Heart left ventricle (tissue), 16 donors: ENCODE data around the gene OVCA2. TPM values are rescaled to one million over a fixed set of nuclear protein-coding genes. Genes with fewer than 3 reads are reported as not detected.

Experiments used
- ATAC-seq, 4 donors: fragments of 200-7000 bp; cut with Tn5 transposase; one replicate each; pipeline ENCODE4 v1.9.1; 2020 to 2022; ENCODE audit warnings: moderate library complexity in 4 of 4, mild to moderate bottlenecking in 3 of 4, moderate number of reproducible peaks in 1 of 4
- DNase-seq, 5 donors: peaks; one replicate each; pipeline ENCODE4 v3.0.0-alpha.2; 2020
- H3K27ac ChIP-seq, 12 donors: fragments of 200-600 bp; sonication (generic) in 4 of 12; one replicate each; pipeline versions ENCODE4 v1.5.0 to v1.8.0; 2016 to 2022; ENCODE audit warnings: mild to moderate bottlenecking in 2 of 12
- H3K27me3 ChIP-seq, 9 donors: fragments of 200-600 bp; sonication (generic) in 2 of 9; one replicate each; pipeline versions ENCODE4 v1.5.1 to v1.8.0; 2016 to 2022; ENCODE audit warnings: mild to moderate bottlenecking in 3 of 9
- H3K36me3 ChIP-seq, 9 donors: fragments of 200-600 bp; sonication (generic) in 2 of 9; one replicate each; pipeline versions ENCODE4 v1.5.0 to v1.8.0; 2018 to 2022; ENCODE audit warnings: mild to moderate bottlenecking in 2 of 9
- H3K4me1 ChIP-seq, 12 donors: fragments of 200-600 bp; sonication (generic) in 4 of 12; one replicate each; pipeline versions ENCODE4 v1.5.0 to v1.8.0; 2016 to 2022; ENCODE audit warnings: mild to moderate bottlenecking in 3 of 12
- H3K4me3 ChIP-seq, 12 donors: fragments of 200-600 bp; sonication (generic) in 4 of 12; one replicate each; pipeline versions ENCODE4 v1.5.0 to v1.8.0; 2017 to 2022; ENCODE audit warnings: mild to moderate bottlenecking in 9 of 12, moderate library complexity in 4 of 12
- H3K9me3 ChIP-seq, 12 donors: fragments of 200-600 bp; sonication (generic) in 4 of 12; one replicate each; pipeline versions ENCODE4 v1.5.0 to v1.8.0; 2016 to 2022; ENCODE audit warnings: mild to moderate bottlenecking in 1 of 12
- POLR2A ChIP-seq, 2 donors: fragments of 450-650 bp; IDR thresholded peaks; one replicate each; pipeline ENCODE4 v1.6.1; 2017; ENCODE audit warnings: antibody characterized with exemption in 2 of 2, mild to moderate bottlenecking in 2 of 2, moderate library complexity in 2 of 2
- WGBS, 4 donors: extraction: QIAGEN DNeasy Blood & Tissue Kit in 2 of 4; methylation state at CpG; one replicate each; pipeline versions ENCODE4 v1.1.5 to v1.1.7; 2013 to 2018; 5-methylcytosine and 5-hydroxymethylcytosine counted together
- intact Hi-C, 10 donors: fragments of 100-400 bp; cut with DNase I; formaldehyde crosslinking; loops; one replicate each; pipeline versions ENCODE4 v1.11.1 to v1.14.2; 2022
- polyA plus RNA-seq, 2 donors: library from polyadenylated mRNA; stranded (reverse); fragments of 200-250 nt; gene quantifications; one replicate each; pipeline ENCODE4 v1.2.3, GENCODE V29; 2013
- total RNA-seq, 9 donors: library from RNA; depleted of rRNA in 2 of 9; stranded (reverse); fragments of >200 nt in 2 of 9; fragmentation: NEBNext Ultra II Directional in 3 of 9; extraction: Animal tissue kit (Norgen Biotek cat#: 25700) in 3 of 9; gene quantifications; one replicate each; pipeline versions ENCODE4 v1.1.0 to v1.2.4, GENCODE V29; 2016 to 2023
- TF ChIP-seq, protein P1 (sequence below), 12 donors: fragments of 200-600 bp; sonication (generic) in 4 of 12; IDR thresholded peaks; one replicate each; pipeline versions ENCODE4 v1.5.0 to v1.8.0; 2018 to 2022; ENCODE audit warnings: antibody characterized with exemption in 12 of 12, mild to moderate bottlenecking in 5 of 12
- donor health status: ischemic (EF 13 %, LVEDD 7.1; RV severe dilation, severe dysfunction).
- donor health status: healthy with polysubstance abuse.
- donor health status: DM: no; HTN: yes; CAD: no.
- donor health status: DM: no; HTN: no; CAD: no.
- donor health status: ischemic (EF 25% LVEDD 6.9; RV normal size, moderate dysfunction).
- donor health status: ischemic (EF 25% LVEDD 5.7; RV mildly dilated, moderate dysfunction).
- donor health status: healthy.
- donor health status: DM: yes; HTN: yes; CAD: no.
- donor health status: ischemic (EF 35%, LVEDD 5.7; RV mildly dilated, moderate dysfunction).
- donor health status: nonischemic (EF 11% LVEDD 7.7; RV severe dilation, severe dysfunction).
- donor health status: DM: yes; HTN: yes; CAD: no.
- donor health status: PGD.
- donor health status: ischemic (EF 29% LVEDD 5.4; RV normal size, mild dysfunction).
- donor health status: nonischemic (EF 23%, LVEDD 6.1; RV moderate dilation, normal function).

OVCA2 gene
- total and polyA plus RNA-seq, 11 donors = 16.0 to 52.4 (median 22.0) TPM

DNA sequence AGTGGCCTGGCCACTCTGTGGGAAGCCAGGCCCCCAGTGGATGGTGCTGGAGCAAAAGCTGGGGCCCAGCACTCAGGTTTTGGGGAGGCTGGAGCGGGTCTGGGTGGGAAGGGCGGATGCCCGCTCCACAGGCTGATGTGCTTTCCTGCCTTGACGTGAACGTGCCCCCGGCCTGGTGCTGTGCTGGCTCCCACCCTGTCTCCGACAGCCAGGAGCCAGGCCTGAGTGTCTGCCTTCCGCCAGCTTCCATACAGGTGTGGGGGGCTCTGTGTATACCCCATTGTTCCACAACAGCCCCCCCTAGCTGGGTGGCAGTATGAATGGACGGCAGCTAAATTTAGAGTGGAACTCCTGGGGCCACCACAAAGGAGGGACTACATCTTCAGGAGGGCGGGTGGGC, 33.1 kb downstream of the OVCA2 start:
- H3K36me3 ChIP-seq = peaks cover 0 to 40% (median 30%) of the 10 kb centered on the region in 9 donors
- TF ChIP-seq, protein P1, sequence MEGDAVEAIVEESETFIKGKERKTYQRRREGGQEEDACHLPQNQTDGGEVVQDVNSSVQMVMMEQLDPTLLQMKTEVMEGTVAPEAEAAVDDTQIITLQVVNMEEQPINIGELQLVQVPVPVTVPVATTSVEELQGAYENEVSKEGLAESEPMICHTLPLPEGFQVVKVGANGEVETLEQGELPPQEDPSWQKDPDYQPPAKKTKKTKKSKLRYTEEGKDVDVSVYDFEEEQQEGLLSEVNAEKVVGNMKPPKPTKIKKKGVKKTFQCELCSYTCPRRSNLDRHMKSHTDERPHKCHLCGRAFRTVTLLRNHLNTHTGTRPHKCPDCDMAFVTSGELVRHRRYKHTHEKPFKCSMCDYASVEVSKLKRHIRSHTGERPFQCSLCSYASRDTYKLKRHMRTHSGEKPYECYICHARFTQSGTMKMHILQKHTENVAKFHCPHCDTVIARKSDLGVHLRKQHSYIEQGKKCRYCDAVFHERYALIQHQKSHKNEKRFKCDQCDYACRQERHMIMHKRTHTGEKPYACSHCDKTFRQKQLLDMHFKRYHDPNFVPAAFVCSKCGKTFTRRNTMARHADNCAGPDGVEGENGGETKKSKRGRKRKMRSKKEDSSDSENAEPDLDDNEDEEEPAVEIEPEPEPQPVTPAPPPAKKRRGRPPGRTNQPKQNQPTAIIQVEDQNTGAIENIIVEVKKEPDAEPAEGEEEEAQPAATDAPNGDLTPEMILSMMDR (IDR thresholded peaks at IDR 0.05) = peak in 1 of 12 donors; percentile 9
- no peak for TF ChIP-seq POLR2A (IDR thresholded peaks at IDR 0.05)
- ATAC-seq = peak in 3 of 4 donors; percentile 11 to 30 (median 21)

DNA sequence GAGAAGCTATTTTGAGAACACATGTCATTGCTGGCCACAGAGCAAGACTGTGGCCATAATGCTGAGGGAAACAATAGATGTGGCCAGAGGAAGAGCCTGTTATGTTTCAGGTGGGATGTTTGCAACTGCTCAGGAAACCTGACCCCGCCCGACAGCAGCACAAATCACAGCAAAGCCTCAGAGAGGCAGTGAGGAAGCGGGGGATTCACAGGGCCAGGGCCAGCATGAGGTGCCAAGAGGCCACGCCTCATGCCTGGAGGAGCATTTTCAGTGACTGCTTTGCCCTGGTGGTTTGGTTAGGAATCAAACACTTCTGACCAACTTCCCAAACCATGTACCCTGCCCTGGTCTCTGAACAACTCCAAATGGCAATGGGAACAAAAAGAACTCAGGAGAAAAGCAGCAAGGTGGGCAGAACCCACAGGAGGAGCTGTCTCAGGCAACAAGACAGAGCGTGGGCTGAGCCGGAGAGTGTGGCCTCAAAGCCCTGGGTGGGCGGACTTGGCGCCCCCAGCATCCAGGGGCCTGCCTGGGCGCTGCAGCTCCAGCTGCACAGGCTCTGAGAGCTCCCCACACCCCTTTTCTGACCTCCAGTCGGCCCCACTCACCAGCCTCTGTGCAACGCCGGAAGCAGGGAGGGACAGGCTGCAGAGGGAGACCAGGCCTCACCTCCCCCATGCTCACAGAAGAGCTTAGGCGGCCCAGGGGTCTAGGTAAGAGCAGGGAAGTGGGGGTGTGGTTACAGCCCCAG, 33.7 kb downstream of the OVCA2 start:
- Histone ChIP-seq H3K27me3 (no peaks in the 10 kb centered on the region), H3K27ac (peak overlapping the region; percentile 81 to 98 (median 86)), H3K36me3 (peaks cover 0 to 45% (median 35%) of the 10 kb centered on the region in 9 donors), H3K4me1 (peaks cover 15 to 75% (median 57%) of the 10 kb centered on the region in 12 donors), H3K4me3 (no peak overlapping the region), H3K9me3 (no peaks in the 10 kb centered on the region)
- intact Hi-C loops = no loop called here
- WGBS, 4 donors = 45 to 71% (median 55%) methylated on average over 13 of the region's 13 CpGs
- TF ChIP-seq POLR2A (IDR thresholded peaks at IDR 0.05) = no peak
- TF ChIP-seq, protein P1 (IDR thresholded peaks at IDR 0.05) = peak in 4 of 12 donors; percentile 6 to 25 (median 14)
- DNase-seq (peak in 4 of 5 donors; percentile 71 to 81 (median 72)), ATAC-seq (peak; percentile 67 to 78 (median 72))

More for the DNA sequence above, 33.1 kb downstream of the OVCA2 start:
- DNase-seq = peak in 2 of 5 donors; percentile 59 to 61
- Histone ChIP-seq H3K9me3 (no peaks in the 10 kb centered on the region), H3K27me3 (no peaks in the 10 kb centered on the region), H3K4me1 (peaks cover 16 to 80% (median 59%) of the 10 kb centered on the region in 12 donors), H3K27ac (peak overlapping the region; percentile 81 to 98 (median 86)), H3K4me3 (no peak overlapping the region)
- WGBS, 4 donors = 34 to 55% (median 45%) methylated on average over 3 to 10 of the region's 10 CpGs
- intact Hi-C loops = no loop called here

DNA sequence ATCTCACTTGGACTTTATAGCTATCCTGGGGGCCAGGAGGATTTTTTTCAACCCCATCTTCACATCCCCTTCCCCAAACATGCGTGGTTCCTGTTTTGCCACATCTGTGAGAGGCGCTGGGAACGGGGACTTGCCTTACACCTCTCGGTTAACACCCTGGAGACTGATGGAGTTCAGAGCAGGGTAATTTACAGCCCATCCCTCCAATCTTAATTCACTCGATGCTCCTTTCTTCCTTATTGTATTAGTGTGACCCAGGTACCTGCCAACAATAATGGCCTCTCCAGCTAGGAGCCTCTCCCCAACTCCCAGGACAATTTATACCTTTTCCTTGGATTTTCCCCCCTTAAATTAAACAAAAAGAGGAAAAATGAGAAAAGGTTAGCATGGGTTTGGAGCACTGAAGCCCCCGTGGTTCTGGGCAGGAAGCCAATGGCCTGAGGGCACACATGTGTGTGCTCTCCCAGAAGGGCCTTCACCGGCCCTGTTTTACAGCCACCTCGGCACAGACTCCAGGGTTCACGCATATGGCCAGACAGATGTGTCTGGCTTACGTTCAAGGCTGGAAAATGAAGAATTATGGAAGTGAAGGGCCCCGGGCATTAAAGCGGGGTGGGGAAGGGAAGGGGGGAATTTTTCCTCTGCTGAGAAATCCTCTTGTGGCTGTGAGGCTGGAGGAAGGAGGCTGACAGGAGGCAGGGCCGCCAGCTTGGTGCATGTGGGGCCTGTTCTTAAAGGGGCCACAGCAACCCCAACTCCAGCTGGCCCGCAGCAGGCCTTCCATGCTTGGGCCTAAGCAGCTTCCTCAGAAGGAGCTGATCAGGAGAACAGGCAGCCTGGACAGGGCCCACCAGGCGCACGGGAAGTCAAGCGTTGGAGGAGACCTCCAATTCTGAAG, 34.5 kb downstream of the OVCA2 start:
- H3K9me3 ChIP-seq = no peaks in the 10 kb centered on the region
- peaks cover 0 to 54% (median 43%) of the 10 kb centered on the region in 9 donors for H3K36me3 ChIP-seq
- H3K4me3 ChIP-seq = no peak overlapping the region
- TF ChIP-seq, protein P1 (IDR thresholded peaks at IDR 0.05) = no peak
- TF ChIP-seq POLR2A (IDR thresholded peaks at IDR 0.05) = no peak
- intact Hi-C loops = no loop called here
- H3K27me3 ChIP-seq = no peaks in the 10 kb centered on the region
- DNase-seq (no peak), ATAC-seq (no peak)
- H3K4me1 ChIP-seq = peaks cover 8 to 67% (median 51%) of the 10 kb centered on the region in 12 donors
- peak overlapping the region; percentile 81 to 98 (median 86) for H3K27ac ChIP-seq
- WGBS, 4 donors = 49 to 65% (median 57%) methylated on average over 17 of the region's 17 CpGs
